M059J (cell line): ENCODE data around the gene PPP1CC. TPM values are rescaled to one million over a fixed set of nuclear protein-coding genes. Genes with fewer than 3 reads are reported as not detected.
A peak's percentile ranks its signal among the peaks of the same experiment; 100 is the strongest.
"Not testable (repeated sequence)": the region's sequence is repeated elsewhere in the genome, so short reads cannot be mapped to it uniquely, and the experiment has no call there.

Source experiments
- DNase-seq: peaks from one replicate; pipeline ENCODE4 v3.0.0-alpha.2; 2012; ENCODE audit warnings: low read depth
- total RNA-seq: library from RNA; depleted of rRNA; stranded (reverse); fragments of >200 nt; shearing (Covaris generic); gene quantifications from 2 replicates; pipeline ENCODE4 v1.2.3, GENCODE V29; 2014; rRNA removed

The PPP1CC gene
- 107 and 130 TPM in 2 replicates for total RNA-seq

DNA sequence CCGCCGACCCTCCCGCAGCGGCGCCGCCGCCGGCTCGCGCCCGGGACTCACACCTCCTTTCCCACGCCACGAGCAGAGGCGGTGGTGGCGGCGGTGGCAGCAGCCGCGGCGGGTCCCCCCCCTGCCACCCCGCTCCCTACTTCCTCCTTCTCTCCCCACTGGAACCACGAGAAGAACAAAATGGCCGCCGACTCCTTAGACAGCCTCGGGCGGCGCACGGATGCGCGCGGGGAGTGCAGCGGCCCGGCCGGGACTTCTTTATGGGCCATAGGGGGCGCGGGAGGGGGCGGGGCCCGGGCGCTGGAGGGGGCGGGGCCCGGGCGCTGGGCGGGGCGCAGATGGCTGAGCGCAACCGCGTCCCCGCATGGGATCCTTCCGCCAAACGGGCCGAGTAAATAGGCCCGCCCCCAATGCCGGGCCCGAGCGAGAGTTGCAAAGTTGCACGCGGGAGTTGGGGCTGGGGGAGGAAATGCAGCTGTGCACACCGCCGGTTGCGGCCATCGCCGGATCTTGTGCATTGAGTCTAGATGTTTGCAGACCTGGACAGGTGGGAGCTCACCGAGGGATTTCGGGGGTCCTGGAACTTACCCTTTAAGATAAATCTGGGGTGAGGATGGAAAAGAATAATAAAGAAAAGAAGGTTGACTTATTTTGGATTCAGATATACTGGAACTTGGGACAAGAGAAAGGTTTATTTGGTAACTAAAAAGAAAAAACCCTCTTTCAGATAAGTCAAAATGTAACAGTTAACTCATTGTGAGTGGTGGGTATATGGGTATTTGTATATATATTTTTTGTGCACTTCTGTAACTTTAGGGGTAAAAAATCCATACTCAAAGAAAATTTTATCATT lies at the start of gene PPP1CC:
TSS of gene PPP1CC (minus strand) at position 174 of the 853 bp plus-strand sequence. CDS start 184 bp downstream, outside the sequence.
- peak; percentile 91 for DNase-seq

DNA sequence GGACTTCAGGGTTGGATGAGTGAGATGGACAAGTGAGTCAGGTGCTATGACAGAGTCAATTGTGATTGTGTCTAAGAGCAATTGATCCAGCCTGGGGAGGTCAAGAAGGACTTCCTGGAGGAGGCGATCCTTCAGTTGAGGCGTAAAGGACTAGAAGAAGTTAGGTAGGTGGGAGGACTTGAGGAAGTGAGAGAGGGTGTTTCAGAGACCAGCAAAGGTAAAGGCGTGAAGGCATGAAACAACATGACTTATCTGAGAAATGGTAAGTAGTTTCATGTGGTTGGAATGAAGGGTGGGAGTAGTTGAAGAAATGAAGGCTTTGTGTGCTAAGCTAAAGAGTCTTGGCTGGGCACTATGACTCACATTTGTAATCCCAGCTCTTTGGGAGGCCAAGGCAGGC lies 48.9 kb upstream of the PPP1CC start:
- DNase-seq, result no peak

DNA sequence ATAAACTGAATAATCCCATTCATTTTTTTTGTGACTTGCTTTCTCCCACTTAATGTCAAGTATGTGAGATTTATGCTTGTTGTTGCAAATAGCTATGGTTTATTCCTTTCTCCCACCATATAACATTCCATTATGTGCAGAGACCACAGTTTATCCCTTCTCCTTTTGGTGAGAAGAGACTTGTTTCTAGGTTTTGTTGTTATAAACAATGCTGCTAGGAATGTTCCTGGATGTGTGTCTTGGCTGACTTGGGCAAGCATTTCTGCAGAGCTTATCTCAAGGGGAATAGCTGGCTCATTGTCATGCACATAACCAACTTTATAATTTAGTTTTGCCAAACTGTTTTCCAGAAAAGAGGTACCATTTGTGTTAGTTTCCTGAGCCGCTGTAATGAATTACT lies 47.6 kb upstream of the PPP1CC start:
- DNase-seq, result peak; percentile 32

DNA sequence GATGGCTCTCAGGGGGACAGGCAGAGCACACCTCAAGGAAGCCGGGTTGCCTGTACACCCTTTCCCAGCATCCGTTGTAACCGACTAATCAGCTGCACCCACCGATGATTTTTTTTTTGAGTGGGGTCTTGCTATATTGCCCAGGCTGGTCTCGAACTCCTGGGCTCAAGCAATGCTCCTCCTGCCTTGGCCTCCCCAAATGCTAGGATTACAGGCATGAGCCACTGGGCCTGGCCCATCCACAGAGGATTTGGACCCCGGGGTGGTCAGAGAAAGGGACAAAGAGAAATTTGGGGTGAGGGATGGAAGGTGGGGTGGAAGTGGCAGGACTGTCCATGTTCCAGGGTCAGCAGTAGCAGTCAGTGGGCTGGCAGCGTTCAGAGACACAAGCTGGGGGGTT lies 43.3 kb upstream of the PPP1CC start:
- DNase-seq, result no peak

DNA sequence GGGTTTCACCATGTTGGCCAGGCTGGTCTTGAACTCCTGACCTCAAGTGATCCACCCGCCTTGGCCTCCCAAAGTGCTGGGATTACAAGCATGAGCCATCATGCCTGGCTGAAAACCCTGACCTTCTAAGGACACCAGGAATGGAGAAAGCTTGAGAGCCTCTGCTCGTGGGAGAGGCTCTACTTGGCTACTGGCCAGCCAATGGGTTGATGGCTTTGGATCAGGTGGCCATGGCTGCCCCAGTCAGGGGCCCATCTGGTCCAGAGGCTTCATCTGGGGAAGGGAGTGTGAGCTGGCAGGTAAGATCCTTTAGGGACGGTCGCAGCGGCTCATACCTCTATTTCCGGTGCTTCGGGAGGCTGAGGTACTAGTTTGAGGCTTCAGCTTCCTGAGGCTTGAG lies 42.5 kb upstream of the PPP1CC start:
- no peak for DNase-seq

DNA sequence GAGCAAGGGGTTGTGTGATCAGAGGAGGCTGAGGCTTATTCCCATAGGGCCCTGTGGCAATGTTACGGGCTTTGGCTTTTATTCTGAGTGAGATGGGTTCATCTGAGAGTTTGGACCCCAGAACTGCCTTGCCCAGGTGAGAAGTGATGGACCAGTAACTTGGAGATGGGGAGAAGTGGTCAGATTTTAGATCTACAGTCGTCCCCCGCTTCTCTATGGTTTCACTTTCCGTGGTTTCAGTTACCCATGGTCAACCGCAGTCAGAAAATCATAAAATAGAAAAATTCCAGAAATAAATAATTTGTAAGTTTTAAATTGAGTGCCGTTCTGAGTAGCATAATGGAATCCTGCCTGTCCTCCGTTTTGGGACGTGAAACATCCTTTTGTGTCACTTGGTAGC lies 40.2 kb upstream of the PPP1CC start:
- no peak for DNase-seq

DNA sequence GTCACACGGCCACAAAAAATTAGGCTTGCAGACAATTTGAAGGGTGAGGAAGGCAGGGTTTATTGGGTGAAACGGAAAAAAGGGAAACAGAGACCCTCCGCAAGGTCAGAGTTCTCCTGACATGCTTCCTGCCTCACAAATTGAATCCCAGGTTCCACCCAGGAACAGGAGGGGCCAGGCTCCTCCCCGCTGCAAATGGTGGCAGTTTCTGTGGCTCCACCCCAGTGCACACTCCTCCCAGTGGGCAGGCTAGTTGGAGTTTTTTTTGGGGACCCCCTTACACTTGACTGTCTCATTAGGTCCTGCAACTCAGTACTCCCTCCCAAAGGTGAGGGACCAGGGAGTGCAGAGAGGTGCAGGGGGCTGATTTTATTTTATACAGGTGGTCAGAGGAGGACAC lies 39.4 kb upstream of the PPP1CC start:
- no peak for DNase-seq

DNA sequence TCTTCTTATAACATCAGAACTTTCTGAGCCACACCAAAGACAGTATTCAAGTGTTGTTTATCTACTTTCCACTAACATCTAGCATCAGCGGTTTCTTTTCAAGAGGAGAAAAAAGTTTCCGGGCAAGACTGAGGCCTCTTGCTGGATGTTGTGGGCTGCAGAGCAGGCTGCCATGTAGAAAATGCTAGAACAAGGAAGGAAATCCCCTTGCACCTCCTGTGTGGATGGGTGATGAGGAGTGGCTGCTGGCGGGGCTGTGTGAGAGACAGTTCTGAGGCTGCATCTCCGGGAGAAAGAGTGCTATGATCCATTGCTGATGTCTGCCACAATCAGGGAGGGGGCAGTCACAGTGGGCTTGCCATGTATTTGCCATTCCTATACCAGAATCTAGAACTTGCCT lies 37.8 kb upstream of the PPP1CC start:
- no peak for DNase-seq

DNA sequence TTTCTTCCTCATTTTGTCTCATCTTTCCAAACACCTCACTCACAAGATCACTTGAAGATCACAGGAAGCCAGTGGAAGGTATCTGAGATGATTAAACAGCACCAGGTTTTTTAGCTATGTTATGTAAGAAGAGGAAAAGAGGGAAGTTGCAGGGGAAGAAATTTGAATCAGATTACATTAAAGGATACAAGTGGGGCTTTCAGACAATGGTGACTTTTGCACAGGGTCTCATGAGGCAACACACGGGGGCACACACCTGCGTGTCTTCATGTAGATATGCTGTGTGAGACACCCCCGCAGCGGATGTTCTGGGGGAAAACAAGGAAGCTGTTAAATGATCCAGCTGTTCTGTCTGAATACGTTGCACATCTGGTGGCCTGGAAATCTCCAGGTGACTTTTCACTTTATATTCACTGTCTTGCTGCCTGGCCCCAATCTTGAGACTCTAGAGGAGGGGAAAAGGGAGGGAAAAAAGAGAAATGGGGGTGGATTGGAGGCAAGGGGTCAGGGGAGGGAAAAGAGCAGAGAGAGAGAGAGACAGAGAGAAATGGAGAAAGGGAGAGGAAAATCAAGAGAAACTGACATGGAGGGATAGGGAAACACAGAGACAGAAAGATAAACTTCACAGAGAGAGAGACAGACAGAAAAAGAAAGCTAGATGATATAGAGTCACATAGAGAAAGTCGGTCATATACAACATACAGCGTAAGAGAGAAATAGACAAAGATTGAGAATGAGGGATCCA lies 36.3 kb upstream of the PPP1CC start:
- DNase-seq, result no peak

DNA sequence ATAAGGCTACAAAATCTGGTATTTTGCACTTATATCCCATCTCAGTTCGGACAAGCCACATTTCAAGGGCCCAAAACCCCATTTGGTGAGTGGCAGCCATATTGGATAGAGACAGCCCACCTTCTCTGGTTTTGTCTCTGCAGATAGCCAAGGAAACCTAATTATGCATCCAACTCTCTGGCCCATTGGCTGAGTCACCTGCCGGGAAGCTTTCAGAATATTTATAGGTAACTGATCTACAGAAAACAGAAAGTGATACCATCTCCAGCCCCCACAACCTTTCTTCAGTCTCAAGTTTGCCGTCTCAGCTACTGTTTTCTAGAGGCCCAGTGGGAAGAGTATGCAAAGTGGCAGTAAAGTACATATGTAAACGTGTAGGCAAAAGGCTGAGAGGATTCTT lies 33.7 kb upstream of the PPP1CC start:
- DNase-seq, result peak; percentile 23

DNA sequence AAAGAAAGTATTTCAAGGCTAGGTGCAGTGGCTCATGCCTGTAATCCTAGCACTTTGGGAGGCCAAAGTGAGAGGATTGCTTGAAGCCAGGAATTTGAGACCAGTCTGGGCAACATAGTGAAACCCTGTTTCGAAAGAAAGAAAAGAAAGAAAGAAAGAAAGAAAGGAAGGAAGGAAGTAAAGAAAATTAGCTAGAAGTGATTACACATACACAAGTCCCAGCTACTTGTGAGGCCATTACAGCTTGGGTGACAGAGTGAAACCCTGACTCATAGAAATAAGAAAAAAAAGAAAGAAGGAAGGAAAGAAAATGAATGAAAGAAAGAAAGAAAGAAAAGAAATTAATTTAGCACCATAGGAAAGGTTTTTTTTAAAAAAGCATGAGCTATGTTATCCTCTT lies 33.3 kb upstream of the PPP1CC start:
- DNase-seq, result no peak

DNA sequence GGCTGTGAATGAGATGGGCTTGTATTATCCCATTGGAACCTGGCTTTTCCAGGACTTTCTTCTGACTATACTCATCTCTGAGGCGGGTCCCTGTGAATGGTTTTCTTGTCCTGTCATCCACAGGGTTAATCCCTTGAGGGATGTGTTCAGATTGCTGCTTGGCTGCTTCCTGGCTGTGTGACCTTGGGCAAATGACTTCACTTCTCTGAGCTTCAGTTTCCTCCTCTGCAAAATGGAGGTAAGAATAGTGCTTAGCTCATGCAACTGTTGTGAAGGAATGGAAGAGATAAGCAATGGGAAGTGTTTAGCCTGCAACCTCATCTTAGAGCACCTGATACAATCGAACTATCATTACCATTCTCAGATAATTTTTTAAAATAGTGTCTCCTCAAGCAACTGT lies 32.1 kb upstream of the PPP1CC start:
- no peak for DNase-seq

DNA sequence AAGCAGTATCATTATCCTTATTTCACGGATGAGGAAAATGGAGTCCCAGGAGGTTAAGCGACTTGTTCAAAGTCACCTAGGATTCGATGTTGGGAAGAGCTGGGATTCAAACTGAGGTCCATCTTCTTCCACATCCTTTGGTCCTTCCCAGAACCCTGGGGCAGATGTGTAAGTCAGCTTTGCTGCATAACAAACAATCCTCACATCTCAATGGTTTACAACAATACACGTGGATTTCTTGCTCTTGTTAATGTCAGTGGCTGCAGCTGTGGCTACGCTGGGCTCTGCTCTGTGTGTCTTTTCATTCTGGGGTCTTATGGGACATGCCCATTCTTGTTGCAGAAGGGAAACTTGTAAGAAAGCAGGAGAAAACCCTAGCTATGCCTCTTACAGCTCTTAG lies 26.3 kb upstream of the PPP1CC start:
- no peak for DNase-seq

DNA sequence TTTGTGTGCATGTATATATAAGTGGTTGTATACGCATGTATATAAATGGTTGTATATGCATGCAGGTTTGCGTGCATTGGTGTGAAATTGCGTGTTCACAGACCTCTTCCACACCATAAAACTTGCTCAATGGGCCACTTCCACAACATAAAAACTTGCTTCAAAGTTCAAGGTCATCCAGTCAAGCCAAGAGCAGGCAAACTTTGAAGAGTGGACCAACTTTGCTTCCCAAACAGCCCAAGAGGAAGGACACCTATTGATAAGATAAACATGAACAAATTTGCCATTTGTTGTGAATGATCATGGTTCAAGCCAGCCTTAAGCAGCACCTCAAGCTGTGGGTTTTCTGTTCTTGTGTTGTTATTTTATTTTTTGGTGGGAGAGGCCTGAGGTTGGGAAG lies 25.2 kb upstream of the PPP1CC start:
- no peak for DNase-seq

DNA sequence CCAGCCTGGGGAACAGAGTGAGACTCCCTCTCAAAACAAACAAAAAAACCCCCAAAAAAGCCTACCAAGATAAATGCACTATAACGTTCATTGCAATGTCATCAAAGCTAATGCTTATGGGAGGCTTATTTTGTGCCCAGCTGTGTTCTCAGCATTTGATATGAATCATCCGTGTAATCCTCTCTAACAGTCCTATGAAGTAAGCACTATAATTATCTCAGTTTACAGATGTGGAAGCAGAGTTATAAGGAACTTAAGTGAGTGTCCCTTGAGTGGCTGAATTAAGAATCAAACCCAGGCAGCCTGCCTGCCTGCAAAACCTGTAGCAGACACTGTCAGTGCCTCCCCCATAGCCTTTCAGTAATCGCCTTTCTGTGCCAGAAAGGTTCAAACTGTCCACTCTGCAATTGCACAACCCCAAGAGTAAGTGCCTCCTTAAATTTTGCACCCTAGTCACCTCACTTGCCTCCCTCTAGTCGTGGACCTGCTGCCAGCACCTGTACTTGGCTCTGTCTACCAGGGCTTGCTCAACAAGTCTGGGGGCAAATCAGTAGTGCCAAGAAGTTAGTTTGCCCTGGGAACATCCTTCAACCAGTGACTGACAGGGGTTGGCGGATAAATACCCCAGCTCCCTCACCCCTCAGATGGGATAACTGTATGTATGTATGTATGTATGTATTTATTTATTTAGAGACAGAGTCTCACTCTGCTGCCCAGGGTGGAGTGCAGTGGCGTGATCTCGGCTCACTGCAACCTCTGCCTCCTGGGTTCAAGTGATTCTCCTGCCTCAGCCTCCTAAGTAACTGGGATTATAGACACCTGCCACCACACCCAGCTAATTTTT lies 23.8 kb upstream of the PPP1CC start:
- DNase-seq, result no peak

DNA sequence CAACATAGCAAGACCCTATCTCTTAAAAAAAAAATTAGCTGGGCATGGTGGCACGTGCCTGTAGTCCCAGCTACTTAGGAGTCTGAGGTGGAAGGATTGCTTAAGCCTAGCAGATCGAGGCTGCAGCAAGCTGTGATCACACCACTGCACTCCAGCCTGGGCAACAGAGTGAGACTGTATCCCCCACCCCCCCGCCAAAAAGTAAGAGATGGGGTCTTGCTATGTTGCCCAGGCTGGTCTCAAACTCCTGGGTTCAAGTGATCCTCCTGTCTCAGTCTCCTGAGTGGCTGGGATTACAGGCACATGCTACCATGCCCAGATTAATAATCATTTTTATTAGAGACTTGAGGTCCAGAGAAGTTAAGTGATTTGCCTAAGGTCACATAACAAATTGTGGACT lies 22.9 kb upstream of the PPP1CC start:
- not testable (repeated sequence) for DNase-seq

DNA sequence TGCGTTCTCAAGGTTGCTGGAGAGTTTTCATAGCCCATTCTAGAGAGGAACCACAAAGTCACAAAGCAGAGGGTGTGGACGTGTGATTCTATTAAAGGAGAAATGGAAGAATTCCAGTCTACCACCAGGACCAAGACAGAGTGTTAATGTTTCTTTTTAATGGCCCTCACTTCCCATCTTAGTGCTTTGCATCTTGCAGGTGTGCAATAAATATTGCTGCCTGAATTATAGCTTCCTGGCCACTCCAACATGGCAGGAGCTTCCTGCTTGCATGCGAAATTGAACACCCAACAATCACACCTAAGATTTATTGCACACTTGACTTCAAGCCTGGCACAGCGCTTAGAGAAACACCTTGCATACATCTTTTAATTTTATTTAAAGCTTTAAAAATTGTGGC lies 22.4 kb upstream of the PPP1CC start:
- DNase-seq, result no peak

DNA sequence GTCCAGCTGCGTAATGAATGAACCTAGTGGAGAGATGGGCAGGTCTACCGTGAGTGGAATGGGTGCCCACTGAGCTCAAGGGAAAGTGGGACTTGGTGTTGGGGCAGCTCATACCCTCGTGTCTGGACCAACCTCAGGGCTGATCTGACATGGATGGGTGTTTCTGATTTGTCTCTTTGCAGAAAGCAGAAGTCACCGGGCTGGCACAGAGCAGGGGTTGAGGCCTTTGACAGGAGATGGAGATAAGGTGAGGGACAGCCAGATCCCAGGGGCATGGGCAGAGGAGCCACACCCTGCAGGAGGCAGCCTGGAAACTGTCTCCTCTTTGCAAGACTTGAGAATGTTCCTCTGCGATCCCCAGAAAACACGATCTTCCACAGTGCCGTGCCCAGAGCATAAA lies 20.9 kb upstream of the PPP1CC start:
- DNase-seq, result no peak

DNA sequence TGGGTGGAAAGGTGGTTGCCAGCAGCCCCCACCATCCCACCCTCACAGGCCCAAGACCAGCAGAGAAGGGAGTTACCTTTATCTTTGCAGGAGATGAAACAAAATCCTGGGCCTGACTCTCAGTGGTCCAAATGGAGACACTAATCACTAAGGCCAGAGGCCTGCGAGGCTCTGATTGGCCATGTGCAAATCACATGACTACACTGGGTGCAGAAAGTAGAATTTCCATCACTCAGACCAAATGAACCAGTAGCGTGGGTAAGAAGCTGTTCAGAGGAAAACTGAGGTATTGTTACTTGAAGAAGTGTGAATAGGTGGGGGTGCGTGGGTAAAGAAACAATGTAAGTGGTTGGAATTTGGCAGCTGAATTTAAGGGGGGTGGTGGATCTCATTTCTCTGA lies 20.2 kb upstream of the PPP1CC start:
- DNase-seq, result no peak

DNA sequence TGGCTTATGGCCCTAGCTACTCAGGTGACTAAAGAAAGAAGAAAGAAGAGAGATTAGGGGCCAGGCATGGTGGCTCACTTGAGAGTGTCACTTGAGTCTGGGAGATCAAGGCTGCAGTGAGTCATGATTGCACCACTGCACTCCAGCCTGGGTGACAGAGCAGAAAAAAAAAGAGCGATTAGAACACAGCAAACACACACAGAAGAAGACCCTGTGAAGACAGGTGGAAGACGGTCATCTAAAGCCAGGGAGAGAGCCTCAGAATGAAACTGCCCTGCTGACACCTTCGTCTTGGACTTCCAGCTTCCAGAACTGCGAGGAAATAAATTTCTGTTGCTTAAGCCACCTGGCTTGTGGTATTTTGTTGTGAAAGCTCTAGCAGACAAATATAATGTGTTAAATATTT lies 17.5 kb upstream of the PPP1CC start:
- DNase-seq, result no peak

DNA sequence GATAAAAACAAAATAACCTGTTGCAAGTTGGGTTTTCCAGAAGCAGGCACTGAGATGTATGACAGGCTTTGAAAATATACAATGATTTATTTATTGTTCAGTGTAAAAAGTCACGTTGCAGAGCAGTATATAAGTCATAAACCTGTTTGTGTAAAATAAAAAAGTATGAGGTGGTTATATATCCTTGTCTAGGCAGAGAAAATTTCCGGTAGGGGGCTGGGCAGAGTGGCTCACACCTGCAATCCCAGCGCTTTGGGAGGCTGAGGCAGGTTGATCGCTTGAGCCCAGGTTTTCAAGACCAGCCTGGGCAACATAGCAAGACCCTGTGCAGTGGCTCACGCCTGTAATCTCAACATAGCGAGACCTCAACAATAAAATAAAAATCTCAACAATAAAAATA lies 16.2 kb upstream of the PPP1CC start:
- DNase-seq, result no peak

DNA sequence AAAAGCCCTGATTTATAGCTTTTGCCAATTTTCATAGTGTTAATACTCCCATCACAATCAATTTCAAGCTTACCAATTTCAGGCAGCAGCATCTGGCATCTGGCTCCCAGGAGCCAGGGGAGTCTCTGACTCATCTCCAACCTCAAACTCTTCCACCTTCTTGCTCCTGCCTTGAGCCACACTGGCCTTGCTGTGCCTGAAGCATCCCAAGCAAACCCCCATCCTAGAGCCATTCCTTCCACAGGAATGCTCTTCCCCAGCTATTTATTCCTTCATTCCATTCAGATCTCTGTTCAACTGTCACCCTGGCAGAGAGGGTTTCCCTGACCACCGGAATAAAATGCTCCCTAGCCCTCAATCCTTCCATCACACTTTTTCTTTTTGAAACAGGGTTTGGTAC lies 13.9 kb upstream of the PPP1CC start:
- peak; percentile 67 for DNase-seq
